B cell (primary cell): Measurements from ENCODE around the gene CEP112. TPM values are rescaled to one million over a fixed set of nuclear protein-coding genes. Genes with fewer than 3 reads are reported as not detected.

Experiments used
- ATAC-seq: fragments of 200-7000 bp; cut with Tn5 transposase; one replicate; pipeline ENCODE4 v1.10.0; 2021; ENCODE audit warnings: low read depth, mild to moderate bottlenecking, moderate number of reproducible peaks, moderate library complexity
- CTCF ChIA-PET: fragments of 350-600 bp; sonication (Branson Sonifier 250); formaldehyde crosslinking; loops from one replicate; lab custom pipeline; 2021; ENCODE audit warnings: antibody characterized with exemption, inconsistent platforms; lab: Charles Lee
- POLR2A ChIA-PET: fragments of 350-600 bp; sonication (Branson Sonifier 250); formaldehyde crosslinking; loops from one replicate; lab custom pipeline; 2021; ENCODE audit warnings: antibody characterized with exemption; lab: Charles Lee
- DNase-seq: peaks from one replicate; pipeline ENCODE4 v3.0.0; 2013
- H2AFZ ChIP-seq: 2 replicates; pipeline ENCODE4 v1.6.1; 2012; ENCODE audit warnings: mild to moderate bottlenecking, low read depth, low read length; ENCODE audit not compliant: insufficient read depth, poor library complexity, severe bottlenecking
- H3K27ac ChIP-seq, 2 donors: 1 replicate in 1 of 2; 2 replicates in 1 of 2; pipeline ENCODE4 v1.5.1; 2012 to 2013; ENCODE audit warnings: low read length in 2 of 2, mild to moderate bottlenecking in 2 of 2, moderate library complexity in 1 of 2
- H3K27me3 ChIP-seq, 4 experiments: fragments of 200-600 bp in 1 of 4; sonication (generic) in 1 of 4; replicated peaks in 1 of 4; 1 replicate in 2 of 4; 2 replicates in 2 of 4; pipeline versions ENCODE4 v1.6.1 to v1.7.0; 2013 to 2016; ENCODE audit warnings: low read length in 3 of 4, mild to moderate bottlenecking in 2 of 4, mixed read lengths in 1 of 4, moderate library complexity in 1 of 4; ENCODE audit not compliant: insufficient read depth in 4 of 4, control insufficient read depth in 3 of 4; ENCODE audit errors: control extremely low read depth in 1 of 4
- H3K36me3 ChIP-seq, 2 experiments: replicated peaks in 1 of 2; 1 replicate in 1 of 2; 2 replicates in 1 of 2; pipeline versions ENCODE4 v1.6.1 to v1.7.1; 2013; ENCODE audit warnings: low read length in 1 of 2; ENCODE audit not compliant: insufficient read depth in 2 of 2, control insufficient read depth in 1 of 2; ENCODE audit errors: control extremely low read depth in 1 of 2, extremely low read depth in 1 of 2
- H3K4me1 ChIP-seq, 2 donors: fragments of 200-600 bp in 1 of 2; sonication (generic) in 1 of 2; 1 replicate in 1 of 2; 2 replicates in 1 of 2; pipeline versions ENCODE4 v1.5.1 to v1.6.1; 2013 to 2017; ENCODE audit warnings: low read length in 2 of 2; ENCODE audit not compliant: control insufficient read depth in 2 of 2, insufficient read depth in 2 of 2
- H3K4me2 ChIP-seq: replicated peaks from 2 replicates; pipeline ENCODE3; 2012; ENCODE audit warnings: mild to moderate bottlenecking, low read depth, low read length; ENCODE audit not compliant: poor library complexity, severe bottlenecking
- H3K4me3 ChIP-seq, 5 experiments: fragments of 200-600 bp in 1 of 5; sonication (generic) in 1 of 5; 1 replicate in 3 of 5; 2 replicates in 2 of 5; pipeline versions ENCODE4 v1.5.1 to v1.7.0; 2011 to 2016; ENCODE audit warnings: low read length in 4 of 5, mild to moderate bottlenecking in 4 of 5, low read depth in 2 of 5, control low read depth in 1 of 5, moderate library complexity in 1 of 5; ENCODE audit not compliant: insufficient read depth in 1 of 5; ENCODE audit errors: control extremely low read depth in 1 of 5, extremely low read depth in 1 of 5
- H3K79me2 ChIP-seq: fragments of 200-600 bp; sonication (generic); one replicate; pipeline ENCODE4 v1.6.0; 2016; ENCODE audit warnings: low read length; ENCODE audit not compliant: control insufficient read depth, insufficient read depth
- H3K9ac ChIP-seq: fragments of 200-600 bp; sonication (generic); 2 replicates; pipeline ENCODE4 v1.6.1; 2017; ENCODE audit warnings: mild to moderate bottlenecking, low read length, moderate library complexity
- H3K9me3 ChIP-seq, 3 donors: one replicate each; pipeline versions ENCODE4 v1.6.1 to v1.7.1; 2013; ENCODE audit warnings: low read length in 2 of 3; ENCODE audit not compliant: control insufficient read depth in 2 of 3, insufficient read depth in 1 of 3; ENCODE audit errors: control extremely low read depth in 1 of 3
- H4K20me1 ChIP-seq: 2 replicates; pipeline ENCODE4 v1.6.0; 2012; ENCODE audit warnings: mild to moderate bottlenecking, low read length; ENCODE audit not compliant: insufficient read depth, control insufficient read depth, poor library complexity, severe bottlenecking
- H3K27ac Mint-ChIP-seq: one replicate; pipeline ENCODE4 v1.8.0; 2021; ENCODE audit warnings: mixed read lengths
- H3K27me3 Mint-ChIP-seq: one replicate; pipeline ENCODE4 v1.8.0; 2021; ENCODE audit warnings: mixed read lengths
- H3K4me1 Mint-ChIP-seq: one replicate; pipeline ENCODE4 v1.8.0; 2021; ENCODE audit warnings: mixed read lengths
- H3K4me3 Mint-ChIP-seq: one replicate; pipeline ENCODE4 v1.8.0; 2021; ENCODE audit warnings: mixed read lengths
- H3K9me3 Mint-ChIP-seq: one replicate; pipeline ENCODE4 v1.8.0; 2022; ENCODE audit warnings: mixed read lengths; ENCODE audit not compliant: insufficient read depth
- CTCF ChIP-seq: fragments of 200-600 bp; IDR thresholded peaks from one replicate; pipeline ENCODE4 v1.8.0; 2022; ENCODE audit warnings: antibody characterized with exemption, mild to moderate bottlenecking
- EZH2 ChIP-seq: IDR thresholded peaks from 2 replicates; pipeline ENCODE4 v1.6.1; 2012; ENCODE audit warnings: borderline replicate concordance, low read depth, mild to moderate bottlenecking, moderate library complexity, low read length; ENCODE audit not compliant: insufficient read depth, poor library complexity, severe bottlenecking
- WGBS: methylation state at CpG from one replicate; pipeline ENCODE4 v1.1.5; 2013; ENCODE audit warnings: missing lambda C conversion rate; ENCODE audit not compliant: insufficient coverage; 5-methylcytosine and 5-hydroxymethylcytosine counted together
- intact Hi-C: fragments of 100-400 bp; cut with micrococcal nuclease; formaldehyde crosslinking; loops from one replicate; pipeline ENCODE4 v1.10.0; 2022
- polyA plus RNA-seq: library from polyadenylated mRNA; depleted of rRNA; stranded (reverse); fragments of >200 nt; gene quantifications from 2 replicates; pipeline ENCODE4 v1.2.3, GENCODE V29; 2012
- total RNA-seq, 2 donors: library from RNA; stranded (reverse); fragments of 120-200 nt in 1 of 2; gene quantifications; 1 replicate in 1 of 2; 2 replicates in 1 of 2; pipeline versions ENCODE4 v1.2.3 to v1.2.4, GENCODE V29; 2013 to 2022

The CEP112 gene
- total and polyA plus RNA-seq, 2 donors (not counting 1 experiment from before 2014, with no cell fraction given): 0.57 to 4.6 TPM

DNA sequence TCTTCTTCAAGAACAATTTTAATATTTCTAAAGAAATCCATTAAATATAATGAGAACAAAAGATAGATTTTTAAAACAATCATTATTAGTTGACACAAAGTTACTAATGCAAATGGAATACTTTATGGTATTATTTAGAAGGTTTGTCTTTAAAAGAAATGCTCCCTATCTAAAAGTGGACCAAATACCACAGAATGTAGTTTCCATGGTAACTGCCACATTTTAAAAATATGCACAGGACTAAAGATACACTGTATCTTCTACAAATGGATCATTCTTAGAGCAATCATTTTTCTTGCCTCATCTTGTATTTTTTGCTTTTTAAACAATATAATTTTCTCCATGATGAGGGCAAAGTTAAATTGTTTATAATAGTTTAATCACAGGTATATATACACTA, 296.0 kb downstream of the CEP112 start:
- Histone ChIP-seq H3K4me3 (no peak overlapping the region), H3K4me2 (no peak overlapping the region), H3K79me2 (no peaks in the 10 kb centered on the region), H2AFZ (no peak overlapping the region), H3K36me3 (no peaks in the 10 kb centered on the region), H3K27me3 (no peaks in the 10 kb centered on the region), H3K9me3 (no peaks in the 10 kb centered on the region), H3K4me1 (no peaks in the 10 kb centered on the region), H3K9ac (no peak overlapping the region), H3K27ac (no peak overlapping the region), H4K20me1 (no peaks in the 10 kb centered on the region)
- Mint-ChIP-seq H3K4me1 (no peaks in the 10 kb centered on the region), H3K9me3 (no peaks in the 10 kb centered on the region), H3K27ac (no peak overlapping the region), H3K4me3 (no peak overlapping the region), H3K27me3 (no peaks in the 10 kb centered on the region)
- TF ChIP-seq EZH2 (no peak), CTCF (no peak)
- ATAC-seq (no peak), DNase-seq (no peak)
- ChIA-PET CTCF (no interaction called here), POLR2A (no interaction called here)
- intact Hi-C loops: no loop called here

DNA sequence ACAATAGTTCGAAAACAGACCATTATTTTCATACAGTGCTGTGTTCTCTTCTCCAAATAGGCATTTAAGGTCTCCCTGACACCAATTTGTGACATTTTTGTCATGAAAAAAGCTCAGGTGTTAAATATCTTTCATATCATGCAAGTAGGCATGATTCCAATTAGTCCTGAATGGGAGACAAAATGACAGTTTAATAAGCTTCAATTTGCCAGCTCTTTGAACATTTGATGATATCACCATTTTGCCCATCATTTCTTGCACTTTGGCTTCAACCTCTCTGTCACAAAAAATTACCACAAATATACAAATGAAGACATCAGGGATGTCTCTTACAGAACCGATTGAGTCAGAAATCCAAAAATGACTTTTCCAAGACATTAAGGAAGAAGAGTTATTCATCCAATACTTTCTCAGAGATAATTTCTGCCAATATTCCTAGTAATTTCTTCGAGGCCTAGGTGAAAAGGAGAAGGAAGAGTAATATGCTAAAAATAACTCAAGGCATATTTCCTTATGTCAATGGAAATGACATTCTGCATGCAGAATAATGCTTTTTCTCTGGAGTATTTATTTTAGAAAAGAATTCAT, 298.1 kb downstream of the CEP112 start:
- CTCF ChIA-PET: no interaction called here
- no peak for DNase-seq
- no CpG with 5 or more reads among the region's 3 CpGs for WGBS

More for the DNA sequence above, 298.1 kb downstream of the CEP112 start:
- H3K4me2 ChIP-seq: no peak overlapping the region
- ATAC-seq: no peak
- H2AFZ ChIP-seq: no peak overlapping the region
- H3K79me2 ChIP-seq: no peaks in the 10 kb centered on the region
- H3K4me1 Mint-ChIP-seq: no peaks in the 10 kb centered on the region
- H3K9me3 Mint-ChIP-seq: no peaks in the 10 kb centered on the region
- intact Hi-C loops: no loop called here
- H3K4me1 ChIP-seq: no peaks in the 10 kb centered on the region
- H3K9me3 ChIP-seq: no peaks in the 10 kb centered on the region
- no peak overlapping the region for H3K4me3 Mint-ChIP-seq
- H3K27ac ChIP-seq: no peak overlapping the region
- H3K4me3 ChIP-seq: no peak overlapping the region
- H3K27me3 ChIP-seq: no peaks in the 10 kb centered on the region
- no peak overlapping the region for H3K9ac ChIP-seq
- TF ChIP-seq EZH2: no peak
- no peak for TF ChIP-seq CTCF
- no peaks in the 10 kb centered on the region for H3K36me3 ChIP-seq
- H3K27ac Mint-ChIP-seq: no peak overlapping the region
- no peaks in the 10 kb centered on the region for H4K20me1 ChIP-seq
- no peaks in the 10 kb centered on the region for H3K27me3 Mint-ChIP-seq
- POLR2A ChIA-PET: no interaction called here
